ENCODE measurements around the gene NFATC3. TPM values are rescaled to one million over a fixed set of nuclear protein-coding genes. Genes with fewer than 3 reads are reported as not detected.

The NFATC3 gene
- total RNA-seq, 2 donors from 2014 or later = 27.4 to 30.1 TPM

DNA sequence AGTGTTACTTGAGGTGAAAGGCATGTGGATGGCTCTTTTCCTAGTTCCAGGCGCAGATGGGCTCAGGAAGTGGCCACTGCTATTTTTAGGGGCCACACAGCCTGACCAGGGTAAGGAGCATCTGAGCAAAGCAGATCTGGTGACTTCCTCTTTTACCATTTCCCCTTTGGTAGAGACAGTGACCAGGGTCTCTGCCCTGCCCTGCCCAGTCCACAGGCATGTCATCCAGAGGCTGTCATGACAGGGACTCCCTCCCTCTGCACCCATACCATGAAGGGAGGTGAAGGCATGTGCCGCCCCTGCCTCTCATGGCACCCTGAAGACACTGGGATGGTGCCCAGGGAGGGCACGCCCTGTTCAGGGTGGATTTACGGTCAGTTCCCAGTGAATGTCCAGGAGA is 162.2 kb downstream of the NFATC3 start:
- Mint-ChIP-seq H3K4me3 (no peak overlapping the region), H3K4me1 (peaks cover 4% of the 10 kb centered on the region), H3K36me3 (ENCODE audit: low read depth) (peaks cover 17% of the 10 kb centered on the region), H3K27ac (no peak overlapping the region), H3K27me3 (ENCODE audit: insufficient read depth) (peaks cover 33% of the 10 kb centered on the region), H3K9me3 (no peaks in the 10 kb centered on the region)
- DNase-seq = no peak
- Histone ChIP-seq H3K27ac (ENCODE audit: low read depth, low read length) (no peak overlapping the region), H3K9me3 (ENCODE audit: control insufficient read depth, low read length) (no peaks in the 10 kb centered on the region), H3K4me1 (ENCODE audit: control insufficient read depth, insufficient read depth, low read length) (peaks cover 3% of the 10 kb centered on the region), H3K36me3 (ENCODE audit: control insufficient read depth, insufficient read depth, low read length) (no peaks in the 10 kb centered on the region), H3K9ac (ENCODE audit: extremely low read depth, low read length, poor library complexity, severe bottlenecking) (no peak overlapping the region), H3K4me3 (ENCODE audit: low read length) (no peak overlapping the region), H3K27me3 (ENCODE audit: control insufficient read depth, insufficient read depth, low read length, poor library complexity, severe bottlenecking) (peaks cover 9% of the 10 kb centered on the region)
- 87 to 91% methylated on average over 2 to 4 of the region's 4 CpGs for WGBS, 2 experiments (ENCODE audit: insufficient coverage in 1 of 2, insufficient read length in 1 of 2)
- TF ChIP-seq, protein P1, sequence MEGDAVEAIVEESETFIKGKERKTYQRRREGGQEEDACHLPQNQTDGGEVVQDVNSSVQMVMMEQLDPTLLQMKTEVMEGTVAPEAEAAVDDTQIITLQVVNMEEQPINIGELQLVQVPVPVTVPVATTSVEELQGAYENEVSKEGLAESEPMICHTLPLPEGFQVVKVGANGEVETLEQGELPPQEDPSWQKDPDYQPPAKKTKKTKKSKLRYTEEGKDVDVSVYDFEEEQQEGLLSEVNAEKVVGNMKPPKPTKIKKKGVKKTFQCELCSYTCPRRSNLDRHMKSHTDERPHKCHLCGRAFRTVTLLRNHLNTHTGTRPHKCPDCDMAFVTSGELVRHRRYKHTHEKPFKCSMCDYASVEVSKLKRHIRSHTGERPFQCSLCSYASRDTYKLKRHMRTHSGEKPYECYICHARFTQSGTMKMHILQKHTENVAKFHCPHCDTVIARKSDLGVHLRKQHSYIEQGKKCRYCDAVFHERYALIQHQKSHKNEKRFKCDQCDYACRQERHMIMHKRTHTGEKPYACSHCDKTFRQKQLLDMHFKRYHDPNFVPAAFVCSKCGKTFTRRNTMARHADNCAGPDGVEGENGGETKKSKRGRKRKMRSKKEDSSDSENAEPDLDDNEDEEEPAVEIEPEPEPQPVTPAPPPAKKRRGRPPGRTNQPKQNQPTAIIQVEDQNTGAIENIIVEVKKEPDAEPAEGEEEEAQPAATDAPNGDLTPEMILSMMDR (conservative IDR thresholded peaks at IDR 0.05) = no peak

DNA sequence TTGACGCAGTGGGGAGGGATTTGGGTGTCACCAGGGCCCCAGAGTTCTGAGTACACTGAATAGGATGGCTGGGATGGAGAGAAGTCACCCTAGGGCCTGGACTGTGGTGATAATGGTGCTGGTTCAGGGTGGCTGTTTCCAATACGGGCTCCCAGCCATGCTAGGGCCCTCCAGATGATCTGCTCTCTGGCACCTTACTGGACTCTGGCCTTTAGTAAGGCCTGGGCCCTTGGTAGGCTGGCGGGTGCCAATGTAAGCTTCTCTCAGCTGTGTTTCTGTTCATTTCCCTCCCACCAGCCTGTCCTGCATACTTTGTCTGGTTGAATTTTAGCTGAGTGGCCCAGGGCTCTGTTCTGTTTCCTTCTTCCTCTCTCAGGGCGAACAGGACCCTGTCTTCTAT is 162.8 kb downstream of the NFATC3 start:
- Histone ChIP-seq H3K4me1 (ENCODE audit: control insufficient read depth, insufficient read depth, low read length) (peaks cover 3% of the 10 kb centered on the region), H3K9ac (ENCODE audit: extremely low read depth, low read length, poor library complexity, severe bottlenecking) (no peak overlapping the region), H3K9me3 (ENCODE audit: control insufficient read depth, low read length) (no peaks in the 10 kb centered on the region), H3K27me3 (ENCODE audit: control insufficient read depth, insufficient read depth, low read length, poor library complexity, severe bottlenecking) (peaks cover 9% of the 10 kb centered on the region), H3K27ac (ENCODE audit: low read depth, low read length) (no peak overlapping the region), H3K4me3 (ENCODE audit: low read length) (no peak overlapping the region), H3K36me3 (ENCODE audit: control insufficient read depth, insufficient read depth, low read length) (no peaks in the 10 kb centered on the region)
- Mint-ChIP-seq H3K4me1 (peaks cover 4% of the 10 kb centered on the region), H3K4me3 (no peak overlapping the region), H3K27me3 (ENCODE audit: insufficient read depth) (peaks cover 30% of the 10 kb centered on the region), H3K9me3 (no peaks in the 10 kb centered on the region), H3K27ac (no peak overlapping the region), H3K36me3 (ENCODE audit: low read depth) (peaks cover 17% of the 10 kb centered on the region)
- DNase-seq = no peak
- 88 to 95% methylated on average over 3 of the region's 4 CpGs for WGBS, 2 experiments (ENCODE audit: insufficient coverage in 1 of 2, insufficient read length in 1 of 2)
- TF ChIP-seq, protein P1 (conservative IDR thresholded peaks at IDR 0.05) = no peak

DNA sequence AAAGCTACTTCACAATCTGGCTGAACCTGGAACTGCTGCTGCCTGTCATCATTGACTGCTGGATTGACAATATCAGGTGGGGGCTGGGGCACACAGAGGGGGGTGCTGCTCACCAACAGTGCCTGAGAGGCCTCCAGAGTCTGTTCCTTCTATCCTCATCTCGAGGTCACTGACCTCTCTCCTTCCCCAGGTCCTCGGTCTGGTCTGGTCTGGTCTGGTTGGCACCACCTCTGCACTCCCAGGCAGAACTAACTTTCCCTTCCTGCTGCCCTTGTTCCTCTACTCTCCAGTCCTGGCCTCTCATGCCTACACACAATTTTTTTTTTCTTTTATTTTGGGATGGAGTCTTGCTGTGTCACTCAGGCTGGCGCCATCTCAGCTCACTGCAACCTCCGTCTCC is 164.2 kb downstream of the NFATC3 start:
- WGBS, 2 experiments (ENCODE audit: insufficient coverage in 1 of 2, insufficient read length in 1 of 2) = 94 to 97% methylated on average over 4 of the region's 4 CpGs
- H3K4me3 ChIP-seq (ENCODE audit: low read length) = no peak overlapping the region
- peaks cover 19% of the 10 kb centered on the region for H3K36me3 Mint-ChIP-seq (ENCODE audit: low read depth)

More for the DNA sequence above, 164.2 kb downstream of the NFATC3 start:
- no peak overlapping the region for H3K27ac ChIP-seq (ENCODE audit: low read depth, low read length)
- peaks cover 4% of the 10 kb centered on the region for H3K4me1 Mint-ChIP-seq
- TF ChIP-seq, protein P1 (conservative IDR thresholded peaks at IDR 0.05) = no peak
- H3K9ac ChIP-seq (ENCODE audit: extremely low read depth, low read length, poor library complexity, severe bottlenecking) = no peak overlapping the region
- H3K27ac Mint-ChIP-seq = no peak overlapping the region
- peaks cover 18% of the 10 kb centered on the region for H3K27me3 Mint-ChIP-seq (ENCODE audit: insufficient read depth)
- no peak overlapping the region for H3K4me3 Mint-ChIP-seq
- H3K9me3 Mint-ChIP-seq = no peaks in the 10 kb centered on the region
- no peaks in the 10 kb centered on the region for H3K36me3 ChIP-seq (ENCODE audit: control insufficient read depth, insufficient read depth, low read length)
- peaks cover 5% of the 10 kb centered on the region for H3K27me3 ChIP-seq (ENCODE audit: control insufficient read depth, insufficient read depth, low read length, poor library complexity, severe bottlenecking)
- DNase-seq = no peak
- H3K4me1 ChIP-seq (ENCODE audit: control insufficient read depth, insufficient read depth, low read length) = peaks cover 3% of the 10 kb centered on the region
- no peaks in the 10 kb centered on the region for H3K9me3 ChIP-seq (ENCODE audit: control insufficient read depth, low read length)
